ENCODE data around the gene CWC27.
"Not testable (repeated sequence)": the region's sequence is repeated elsewhere in the genome, so short reads cannot be mapped to it uniquely, and the experiment has no call there.

The CWC27 gene

DNA sequence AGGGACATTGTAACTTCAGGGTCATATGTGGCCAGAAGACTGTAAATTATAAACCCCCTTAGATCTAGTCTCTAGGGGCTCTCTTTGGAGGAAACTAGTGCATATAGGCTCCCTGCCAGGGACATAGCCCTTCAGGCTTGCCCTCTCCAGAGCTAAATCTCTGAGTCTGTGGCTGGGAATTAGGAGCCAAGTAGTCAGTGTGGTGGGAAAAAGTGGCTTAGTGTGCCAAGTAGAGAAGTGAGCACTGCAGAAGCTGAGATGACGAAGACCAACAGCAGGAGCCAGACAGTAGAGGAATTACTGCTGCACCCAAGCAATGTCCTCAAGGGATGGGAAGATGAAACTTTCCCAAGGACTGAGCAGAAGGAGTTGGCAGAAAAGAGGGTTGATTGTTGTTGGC lies 71.2 kb downstream of the CWC27 start:
- DNase-seq (ENCODE audit: low spot score): no peak

DNA sequence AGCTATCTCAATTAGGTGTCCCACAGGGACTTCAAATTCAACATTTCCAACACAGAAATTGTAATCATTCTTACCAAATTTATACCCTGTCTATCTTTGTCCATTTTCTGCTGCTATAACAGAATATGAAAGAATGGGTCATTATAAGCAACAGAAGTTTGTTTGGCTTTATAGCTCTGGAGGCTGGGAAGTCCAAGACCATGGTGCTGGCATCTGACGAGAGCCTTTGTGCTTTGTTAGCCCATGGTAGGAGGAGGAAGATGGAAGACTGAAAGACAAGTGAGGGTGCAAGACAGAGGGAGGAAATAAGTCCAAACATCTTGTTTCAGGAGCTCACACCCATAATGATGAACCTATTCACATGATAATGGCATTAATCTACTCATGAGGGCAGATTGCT lies 72.2 kb downstream of the CWC27 start:
- DNase-seq (ENCODE audit: low spot score): no peak

DNA sequence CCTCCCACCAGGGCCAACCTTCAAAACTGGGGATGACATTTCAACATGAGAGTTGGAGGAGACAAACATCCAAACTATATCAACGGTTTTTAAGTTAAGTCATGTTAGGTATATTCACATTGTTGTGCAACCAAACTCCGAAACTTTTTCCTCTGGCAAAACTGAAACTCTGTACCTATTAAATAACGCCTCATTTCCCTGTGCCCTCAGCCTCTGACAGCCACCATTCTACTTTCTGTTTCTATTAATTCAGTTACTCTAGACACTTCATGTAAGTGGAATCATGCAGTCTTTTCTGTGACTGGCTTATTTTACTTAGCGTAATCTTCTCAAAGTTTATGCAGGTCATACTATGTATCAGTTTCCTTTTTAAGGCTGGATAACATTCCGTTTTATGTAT lies 85.0 kb downstream of the CWC27 start:
- no peak for DNase-seq (ENCODE audit: low spot score)

DNA sequence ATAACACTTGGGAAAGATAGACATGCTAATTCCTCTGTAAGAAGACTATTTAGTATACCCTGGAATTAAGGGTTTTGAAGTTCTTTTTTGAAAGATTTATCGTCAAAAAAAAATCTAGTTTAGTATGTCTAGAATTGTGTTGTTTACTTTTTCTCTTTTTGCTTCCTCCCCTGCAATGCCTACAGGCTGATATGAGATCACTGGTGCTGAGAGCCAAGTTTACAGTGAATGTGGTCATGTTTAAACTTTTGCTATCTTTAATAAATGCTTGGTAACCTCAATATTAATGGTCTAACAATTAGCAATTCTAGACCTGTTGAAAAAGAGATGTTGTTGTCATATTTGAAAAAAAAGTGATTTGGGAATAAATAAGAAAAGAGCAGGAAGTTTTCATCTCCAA lies 86.1 kb downstream of the CWC27 start:
- DNase-seq (ENCODE audit: low spot score): no peak

DNA sequence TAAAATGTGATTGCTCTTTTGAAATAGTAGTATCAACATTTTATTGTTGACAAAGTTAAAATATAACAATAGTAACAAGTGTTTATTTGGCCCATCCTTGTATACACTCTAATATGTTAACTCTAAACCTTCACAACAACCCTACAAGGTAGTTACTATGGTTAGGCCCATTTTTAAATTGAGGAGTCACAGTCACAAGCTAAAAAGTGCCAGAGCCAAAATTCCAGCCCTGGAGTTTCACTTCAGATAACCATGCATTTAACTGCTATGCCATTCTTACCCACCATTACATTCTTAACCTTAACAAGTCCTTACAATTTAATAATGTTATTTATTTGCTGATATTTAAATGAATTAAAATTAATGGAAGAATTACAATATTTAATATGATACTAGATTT lies 91.2 kb downstream of the CWC27 start:
- DNase-seq (ENCODE audit: low spot score): no peak

DNA sequence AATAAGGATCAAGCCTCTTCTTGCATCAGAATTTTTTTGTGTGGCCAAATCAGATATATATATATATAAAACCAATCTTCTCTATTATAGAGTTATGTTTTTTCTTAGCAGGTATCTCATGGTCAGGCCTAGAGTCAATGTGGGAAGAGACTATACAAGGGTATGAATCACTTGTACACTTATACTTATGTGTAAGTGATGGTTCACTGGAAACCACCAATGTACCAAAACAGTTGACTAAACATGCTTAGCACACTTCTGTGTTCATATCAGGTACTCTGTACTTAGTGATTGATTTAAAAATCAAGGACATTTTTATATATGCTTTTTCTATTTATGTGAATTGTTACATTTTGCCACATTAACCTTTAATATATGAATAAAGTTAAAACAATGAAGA lies 92.6 kb downstream of the CWC27 start:
- DNase-seq (ENCODE audit: low spot score): no peak

DNA sequence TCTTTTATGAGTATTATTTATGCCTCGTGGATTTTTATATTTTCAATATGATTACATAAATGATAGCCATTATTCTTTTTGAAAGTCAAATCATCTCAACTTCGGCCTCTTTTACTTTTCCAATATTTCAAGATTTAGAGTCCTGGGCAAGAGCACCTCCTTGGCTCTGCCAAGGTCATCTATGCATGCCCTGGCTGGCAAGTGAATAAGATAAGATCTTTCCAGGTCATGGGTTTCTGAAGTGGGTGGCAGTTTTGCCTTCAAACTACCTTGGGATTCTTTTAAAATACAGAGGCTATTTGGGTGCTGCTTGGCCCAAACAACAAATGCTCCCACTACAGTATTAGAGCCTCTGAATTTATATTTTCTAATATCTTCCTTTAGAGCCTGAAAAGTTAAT lies 95.4 kb downstream of the CWC27 start:
- DNase-seq (ENCODE audit: low spot score): no peak

DNA sequence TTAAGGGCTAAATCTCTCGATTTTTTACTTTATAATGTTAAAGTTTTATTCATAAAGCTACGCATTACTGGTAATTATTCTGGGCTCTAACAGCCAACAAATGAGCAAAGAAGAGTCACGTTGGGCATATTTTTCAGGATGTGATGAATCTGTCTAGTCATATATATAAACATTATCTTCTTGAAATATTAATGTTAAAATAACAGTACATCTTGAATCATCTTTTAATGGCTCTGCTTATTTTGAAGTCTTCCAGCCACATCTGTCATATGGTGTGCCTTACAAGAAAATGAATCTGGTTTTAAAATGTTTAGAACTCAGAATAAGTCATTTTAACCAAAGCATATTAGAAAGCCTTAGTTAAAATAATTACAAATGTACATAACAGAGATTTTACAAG lies 96.9 kb downstream of the CWC27 start:
- DNase-seq (ENCODE audit: low spot score): no peak

DNA sequence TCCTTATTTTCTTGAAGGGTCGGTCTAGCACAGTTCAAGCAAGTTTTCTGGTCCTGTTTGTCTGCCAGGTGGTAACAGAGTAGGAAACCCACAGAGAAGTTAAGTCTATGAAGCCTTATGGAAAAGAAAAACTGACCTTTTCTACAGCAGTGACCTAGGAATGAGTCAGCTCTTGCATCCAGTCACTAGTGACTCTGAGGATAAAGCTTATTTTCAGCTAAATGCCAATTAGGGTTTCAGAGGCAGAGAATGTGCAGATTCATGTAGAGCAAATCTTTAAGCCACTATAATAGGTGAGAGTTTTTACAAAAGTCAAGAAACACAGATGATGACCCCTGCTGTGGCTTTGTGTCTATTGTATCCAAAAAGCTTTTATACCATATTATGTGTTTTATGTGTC lies 100.7 kb downstream of the CWC27 start:
- DNase-seq (ENCODE audit: low spot score): no peak

DNA sequence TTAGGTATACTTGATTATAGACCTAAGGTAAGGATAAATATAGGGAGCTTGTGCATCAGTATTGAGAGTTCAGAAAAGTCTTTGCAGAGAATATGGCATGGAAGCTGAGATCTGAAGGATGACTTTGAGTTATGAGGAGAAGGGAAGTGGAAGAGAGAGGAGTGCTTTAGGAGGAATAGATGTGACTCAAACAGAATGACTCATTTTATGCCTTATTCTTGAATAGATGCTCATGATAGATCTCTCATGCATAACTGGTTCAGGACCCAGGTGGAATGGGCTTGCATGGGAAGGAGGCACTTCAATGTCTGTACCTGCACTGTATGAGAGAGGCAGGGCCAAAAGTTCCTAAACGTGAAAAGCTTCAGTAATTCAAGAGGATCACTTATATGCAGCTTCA lies 103.3 kb downstream of the CWC27 start:
- no peak for DNase-seq (ENCODE audit: low spot score)

DNA sequence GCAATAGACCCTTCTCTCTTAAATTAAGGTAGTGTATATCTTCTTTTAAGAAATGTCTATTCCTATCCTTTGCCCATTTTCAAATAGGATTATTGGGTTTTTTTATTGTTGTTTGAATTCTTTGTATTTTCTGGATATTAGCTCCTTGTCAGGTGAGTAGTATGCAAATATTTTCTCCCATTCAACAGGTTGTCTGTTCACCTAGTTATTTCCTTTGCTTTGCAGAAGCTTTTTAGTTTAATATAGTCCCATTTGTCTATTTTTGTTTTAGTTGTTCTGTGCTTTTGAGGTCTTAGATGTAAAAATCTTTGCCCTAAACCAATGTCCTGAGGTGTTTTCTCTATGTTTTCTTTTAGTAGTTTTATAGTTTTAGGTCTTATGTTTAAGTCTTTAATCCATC lies 104.7 kb downstream of the CWC27 start:
- no peak for DNase-seq (ENCODE audit: low spot score)

DNA sequence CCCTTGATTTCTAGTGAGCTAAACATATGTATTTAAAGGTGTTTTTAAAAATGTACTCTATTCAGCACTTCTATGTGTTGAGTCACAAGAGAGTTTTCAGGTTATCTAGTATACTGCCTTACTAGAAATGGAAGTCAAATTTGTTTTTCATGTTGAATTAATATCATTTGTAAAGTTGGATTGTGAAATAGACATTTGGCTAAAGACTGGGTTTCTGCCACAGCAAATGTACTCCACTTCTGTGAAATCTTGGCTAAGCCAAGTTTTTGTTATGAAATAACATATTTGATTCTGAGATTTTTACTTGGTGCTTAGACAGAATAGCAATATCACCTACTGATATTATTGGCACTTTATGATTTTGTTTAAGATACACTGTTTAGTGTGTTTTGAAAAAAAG lies 106.0 kb downstream of the CWC27 start:
- DNase-seq (ENCODE audit: low spot score): no peak

DNA sequence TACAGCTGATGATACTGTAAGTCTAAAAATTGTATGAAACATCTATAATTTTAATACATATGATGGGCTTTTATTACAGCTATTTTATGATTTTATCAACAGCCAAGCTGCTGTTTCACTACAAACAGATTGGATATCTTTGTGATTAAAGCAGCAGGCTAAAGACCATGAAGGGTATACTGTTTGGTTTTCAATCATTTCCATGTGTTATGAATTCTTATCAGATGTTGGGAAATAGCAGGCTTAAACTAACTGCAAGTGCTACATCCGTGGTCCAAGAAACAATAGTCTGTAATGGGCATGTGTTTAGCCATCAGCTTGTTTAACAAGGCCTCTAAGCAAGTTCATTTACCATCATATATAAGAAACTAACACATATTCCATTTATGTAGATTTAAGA lies 107.5 kb downstream of the CWC27 start:
- no peak for DNase-seq (ENCODE audit: low spot score)

DNA sequence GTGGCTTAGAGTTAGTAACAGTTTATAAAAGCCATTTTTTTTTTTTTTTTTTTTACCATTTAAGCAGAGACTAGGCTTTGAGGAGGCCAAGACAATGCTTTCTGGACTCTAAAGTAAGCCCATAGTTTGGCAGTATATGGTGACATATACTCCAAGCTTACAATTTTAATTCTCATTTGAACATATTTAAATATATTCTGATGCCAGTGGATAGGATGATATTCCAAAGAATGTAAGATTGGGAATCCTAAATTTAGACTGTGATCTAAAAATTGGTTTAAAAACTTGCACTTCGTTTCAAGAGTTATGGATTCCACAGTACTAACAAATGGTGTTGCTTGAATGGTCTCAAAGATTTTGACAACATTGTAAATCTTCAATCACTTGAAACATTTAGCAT lies 112.1 kb downstream of the CWC27 start:
- no peak for DNase-seq (ENCODE audit: low spot score)

DNA sequence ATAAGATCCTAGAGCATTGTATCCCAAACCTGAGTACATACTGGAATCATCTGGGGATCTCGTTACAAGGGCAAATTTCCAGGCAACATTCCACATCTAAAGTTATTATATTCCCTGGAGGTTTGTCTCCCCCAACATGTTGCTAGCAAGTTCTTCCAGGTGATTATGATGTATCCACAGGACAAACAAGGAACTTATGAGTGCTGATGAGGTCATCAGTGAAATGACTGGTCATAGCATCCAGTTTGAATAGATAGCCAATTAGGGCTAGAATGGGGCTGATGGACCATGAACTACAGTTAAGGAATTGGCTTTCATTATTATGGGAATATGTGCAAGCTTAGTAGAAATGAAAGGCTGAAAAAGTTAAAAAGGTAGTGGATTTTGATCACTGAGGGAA lies 115.2 kb downstream of the CWC27 start:
- DNase-seq (ENCODE audit: low spot score): no peak

DNA sequence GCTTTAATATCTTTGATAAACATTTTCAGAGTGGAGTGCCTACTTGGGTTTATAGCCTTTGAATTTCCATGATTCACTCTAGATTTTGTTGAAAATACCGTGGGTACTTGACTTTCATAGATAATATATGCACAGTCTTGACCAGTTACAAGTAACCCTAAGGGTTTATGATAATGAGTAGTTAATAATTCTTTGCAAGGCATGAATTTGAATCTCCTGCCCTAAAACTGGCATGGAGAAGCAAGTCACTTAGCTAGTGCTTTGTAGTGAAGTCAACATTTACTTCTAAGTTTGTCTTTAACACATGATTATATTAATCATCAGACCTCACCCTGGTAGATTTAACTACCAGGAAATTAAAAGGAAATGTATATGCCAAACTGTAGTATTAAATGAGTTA lies 115.8 kb downstream of the CWC27 start:
- DNase-seq (ENCODE audit: low spot score): no peak

DNA sequence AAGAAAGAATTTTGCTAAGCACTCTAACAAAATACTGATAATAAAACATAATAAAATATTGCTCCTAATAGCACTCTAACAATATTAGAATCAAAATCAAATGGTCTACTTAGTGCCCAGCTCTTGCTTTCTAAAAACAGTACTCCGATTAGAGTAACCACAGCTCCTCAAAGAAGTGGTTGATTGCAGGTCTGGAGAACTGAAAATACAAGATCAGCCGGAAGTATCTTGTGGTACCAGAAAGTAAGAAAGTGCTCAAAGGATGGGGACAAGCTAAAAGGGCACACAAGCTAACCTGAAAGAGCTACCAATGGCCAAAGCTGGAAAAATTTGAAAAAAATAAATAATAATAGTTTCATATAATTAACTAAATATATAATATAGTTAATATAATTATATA lies 119.2 kb downstream of the CWC27 start:
- no peak for DNase-seq (ENCODE audit: low spot score)

DNA sequence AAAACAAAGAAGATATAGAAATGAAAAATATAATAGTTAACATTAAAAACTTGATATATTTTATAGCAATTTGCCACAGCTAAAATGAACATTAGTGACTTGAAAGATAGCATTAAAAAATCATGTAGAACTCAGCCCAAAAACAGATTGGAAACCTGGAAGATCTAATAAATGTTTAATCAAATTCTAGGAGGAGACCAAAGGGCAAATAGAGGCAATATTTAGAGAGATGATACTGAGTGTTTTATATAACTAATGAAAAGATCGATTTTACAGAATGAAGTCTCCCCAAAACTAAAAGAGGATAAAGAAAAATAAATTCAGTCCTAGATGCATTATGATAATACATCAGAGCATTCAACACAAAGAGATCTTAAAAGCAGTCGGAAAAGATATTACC lies 127.0 kb downstream of the CWC27 start:
- DNase-seq (ENCODE audit: low spot score): no peak

DNA sequence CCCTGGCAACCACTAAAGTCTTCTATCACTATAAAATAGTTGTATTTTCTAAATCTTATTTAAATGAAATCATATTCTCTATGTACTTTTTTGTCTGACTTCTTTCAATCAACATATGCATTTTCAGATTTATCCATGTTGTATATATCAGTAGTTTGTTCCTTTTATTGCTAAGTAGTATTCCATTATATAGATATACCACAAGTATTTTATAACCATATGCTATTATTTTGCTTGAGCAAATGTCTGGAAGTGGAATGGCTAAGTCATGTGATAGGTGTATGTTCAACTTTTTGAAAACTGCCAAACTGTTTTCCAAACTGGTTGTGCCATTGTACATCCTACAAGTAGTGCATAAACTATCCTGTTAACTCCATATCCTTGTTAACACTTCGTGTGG lies 131.1 kb downstream of the CWC27 start:
- DNase-seq (ENCODE audit: low spot score): no peak

DNA sequence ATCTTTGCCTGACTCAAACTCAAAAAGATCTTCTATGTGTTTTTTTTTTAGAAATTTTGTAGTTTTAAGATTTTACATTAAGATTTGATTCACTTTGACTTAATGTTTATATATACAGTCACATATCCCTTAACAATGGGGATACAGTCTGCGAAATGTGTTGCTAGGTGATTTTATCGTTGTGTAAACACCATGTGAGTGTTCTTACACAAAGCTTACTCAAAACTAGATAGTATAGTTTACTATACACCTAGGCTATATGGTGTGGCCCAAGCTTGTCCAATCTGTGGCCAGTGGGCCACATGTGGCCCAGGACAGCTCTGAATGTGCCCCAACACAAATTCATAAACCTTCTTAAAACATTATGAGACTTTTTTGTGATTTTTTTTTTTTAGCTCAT lies 131.9 kb downstream of the CWC27 start:
- no peak for DNase-seq (ENCODE audit: low spot score)

DNA sequence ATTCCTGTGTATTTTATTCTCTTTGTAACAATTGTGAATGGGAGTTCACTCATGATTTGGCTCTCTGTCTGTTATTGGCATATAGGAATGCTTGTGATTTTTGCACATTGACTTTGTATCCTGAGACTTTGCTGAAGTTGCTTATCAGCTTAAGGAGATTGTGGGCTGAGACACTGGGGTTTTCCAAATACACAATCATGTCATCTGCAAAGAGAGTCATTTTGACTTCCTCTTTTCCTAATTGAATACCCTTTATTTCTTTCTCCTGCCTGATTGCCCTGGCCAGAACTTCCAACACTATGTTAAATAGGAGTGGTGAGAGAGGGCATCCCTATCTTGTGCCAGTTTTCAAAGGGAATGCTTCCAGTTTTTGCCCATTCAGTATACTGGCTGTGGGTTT lies 138.7 kb downstream of the CWC27 start:
- DNase-seq (ENCODE audit: low spot score): not testable (repeated sequence)

DNA sequence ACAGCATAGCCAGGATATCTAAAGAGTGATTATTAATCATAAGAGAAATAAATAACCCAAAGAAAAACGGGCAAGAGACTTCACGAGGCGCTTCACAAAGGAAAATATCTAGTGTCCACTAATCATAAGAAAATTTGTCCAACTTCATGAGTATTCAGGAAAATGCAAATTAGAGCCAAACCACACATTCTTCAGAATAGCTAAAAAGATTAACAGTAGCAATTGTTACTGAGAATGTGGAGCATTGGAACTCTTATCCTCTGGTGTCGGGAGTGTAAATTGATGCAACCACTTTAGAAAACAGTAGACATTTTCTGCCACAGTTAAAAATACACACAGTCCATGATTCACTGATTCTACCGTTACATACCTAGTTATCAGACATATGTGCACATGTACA lies 145.7 kb downstream of the CWC27 start:
- DNase-seq (ENCODE audit: low spot score): no peak

DNA sequence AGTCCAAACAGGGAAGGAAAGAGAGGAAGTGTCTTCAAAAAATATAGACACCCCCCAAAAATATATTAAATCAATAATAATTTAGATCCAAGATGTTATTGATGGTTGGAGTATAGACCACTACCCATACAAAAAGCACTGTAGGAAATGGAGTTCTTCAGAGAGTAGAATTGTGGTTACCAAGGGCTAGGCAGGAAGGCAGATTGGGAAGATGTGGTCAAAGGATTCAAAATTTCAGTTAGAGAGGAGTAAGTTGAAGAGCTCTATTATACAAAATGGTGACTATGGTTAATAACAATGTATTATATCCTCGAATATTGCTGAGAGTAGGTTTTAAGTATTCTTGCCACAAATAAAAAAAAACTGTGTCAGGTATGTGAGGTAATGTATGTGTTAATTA lies 149.4 kb downstream of the CWC27 start:
- no peak for DNase-seq (ENCODE audit: low spot score)

DNA sequence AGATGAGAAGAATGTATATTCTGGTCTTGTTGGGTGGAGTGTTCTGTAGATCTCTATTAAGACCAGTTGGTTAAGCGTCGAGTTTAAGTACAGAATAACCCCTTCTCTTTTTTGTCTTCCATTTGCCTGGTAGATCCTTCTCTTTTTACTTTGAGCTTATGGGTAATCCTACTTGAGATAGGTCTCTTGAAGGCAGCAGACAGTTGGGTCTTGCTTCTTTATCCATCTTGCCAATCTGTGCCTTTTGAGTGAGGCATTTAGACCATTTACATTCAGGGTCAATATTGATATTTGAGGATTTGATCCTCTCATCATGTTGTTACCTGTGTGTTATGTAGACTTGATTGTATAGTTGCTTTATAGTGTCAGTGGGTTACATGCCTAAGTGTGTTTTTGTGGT lies 152.7 kb downstream of the CWC27 start:
- no peak for DNase-seq (ENCODE audit: low spot score)

DNA sequence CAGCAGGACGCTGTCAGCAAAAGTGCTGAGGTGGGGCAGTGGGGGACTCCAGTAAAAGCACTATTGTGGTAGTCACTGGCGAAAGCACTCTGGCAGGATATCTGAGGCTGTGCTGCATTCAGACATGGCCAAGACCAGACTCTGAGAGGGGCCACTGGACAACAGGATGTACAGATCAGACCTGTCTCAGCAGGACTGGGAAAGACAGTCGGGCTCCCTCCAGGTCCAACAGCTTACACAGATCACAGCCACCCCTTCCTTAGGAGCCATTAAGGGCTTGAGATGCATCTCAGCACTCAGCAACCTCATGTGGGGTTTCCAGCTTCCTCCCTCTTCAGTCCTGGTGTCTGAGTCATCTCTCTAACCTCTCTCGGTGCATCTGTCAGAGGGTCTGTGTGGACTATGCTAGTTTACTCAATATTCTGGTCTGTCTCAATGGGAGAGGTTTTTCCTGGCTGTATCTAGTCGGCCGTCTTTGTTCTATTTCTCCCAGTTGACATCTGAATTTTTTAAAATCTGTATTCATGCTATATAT lies 154.5 kb downstream of the CWC27 start:
- no peak for DNase-seq (ENCODE audit: low spot score)

Measured in hematopoietic multipotent progenitor cell treated with erythropoietin and hydrocortisone succinate and interleukin-3 and kit ligand, for 17 days (in vitro differentiated cells).